IMR-90 (cell line): ENCODE data around the gene PDIA4. TPM values are rescaled to one million over a fixed set of nuclear protein-coding genes. Genes with fewer than 3 reads are reported as not detected.

Source experiments
- ATAC-seq: fragments of 200-7000 bp; cut with Tn5 transposase; 2 replicates; pipeline ENCODE4 v1.9.1; 2020; ENCODE audit warnings: low read depth, mild to moderate bottlenecking, moderate library complexity
- BruUV-seq: library from RNA; stranded (reverse); fragments of 400-500 nt; replicated peaks from 2 replicates; lab custom pipeline; 2021; lab: Mats Ljungman, UMichigan
- CTCF ChIA-PET: fragments of 300-600 bp; formaldehyde crosslinking; extraction: SDS; loops from one replicate; lab custom pipeline; 2021; ENCODE audit warnings: antibody characterized with exemption; lab: Yijun Ruan, JAX
- POLR2A ChIA-PET: fragments of 300-600 bp; sonication (Branson Sonifier 250); formaldehyde crosslinking; loops from one replicate; lab custom pipeline; 2022; ENCODE audit warnings: antibody characterized with exemption; ENCODE audit not compliant: unreplicated experiment; lab: Charles Lee
- DNase-seq: peaks from one replicate; pipeline ENCODE4 v3.0.0; 2013
- H2AFZ ChIP-seq: replicated peaks from 2 replicates; pipeline ENCODE3; 2013; ENCODE audit warnings: low read length, mild to moderate bottlenecking; ENCODE audit not compliant: poor library complexity
- H2AK5ac ChIP-seq: 2 replicates; pipeline ENCODE4 v1.6.1; 2013; ENCODE audit warnings: low read depth, low read length, inconsistent platforms
- H2AK9ac ChIP-seq: replicated peaks from 2 replicates; pipeline ENCODE3; 2013; ENCODE audit warnings: mild to moderate bottlenecking, low read depth, low read length, moderate library complexity; ENCODE audit not compliant: poor library complexity
- H2BK120ac ChIP-seq: 2 replicates; pipeline ENCODE4 v1.6.1; 2013; ENCODE audit warnings: low read depth, low read length, inconsistent platforms
- H2BK15ac ChIP-seq: 3 replicates; pipeline ENCODE4 v1.6.1; 2013; ENCODE audit warnings: low read depth, low read length, inconsistent platforms
- H2BK20ac ChIP-seq: 2 replicates; pipeline ENCODE4 v1.6.1; 2013; ENCODE audit warnings: low read depth, mild to moderate bottlenecking, inconsistent platforms, low read length, moderate library complexity
- H2BK5ac ChIP-seq: 2 replicates; pipeline ENCODE4 v1.6.1; 2013; ENCODE audit warnings: mild to moderate bottlenecking, low read depth, low read length, inconsistent platforms; ENCODE audit not compliant: poor library complexity, severe bottlenecking
- H3K14ac ChIP-seq: replicated peaks from 2 replicates; pipeline ENCODE4 v1.6.1; 2013; ENCODE audit warnings: low read depth, low read length, inconsistent platforms
- H3K18ac ChIP-seq: 2 replicates; pipeline ENCODE4 v1.6.1; 2013; ENCODE audit warnings: low read depth, low read length, control low read depth
- H3K23ac ChIP-seq: 2 replicates; pipeline ENCODE4 v1.6.1; 2013; ENCODE audit warnings: low read depth, low read length, inconsistent platforms
- H3K27ac ChIP-seq: 2 replicates; pipeline ENCODE4 v1.5.1; 2013; ENCODE audit warnings: mild to moderate bottlenecking, control low read depth, low read length; ENCODE audit not compliant: insufficient read depth
- H3K27me3 ChIP-seq: 2 replicates; pipeline ENCODE4 v1.6.1; 2013; ENCODE audit warnings: low read length; ENCODE audit not compliant: control insufficient read depth, insufficient read depth
- H3K36me3 ChIP-seq: 2 replicates; pipeline ENCODE4 v1.6.1; 2013; ENCODE audit warnings: low read length, mixed read lengths; ENCODE audit not compliant: control insufficient read depth, insufficient read depth
- H3K4ac ChIP-seq: 2 replicates; pipeline ENCODE4 v1.6.1; 2013; ENCODE audit warnings: low read depth, low read length, inconsistent platforms
- H3K4me1 ChIP-seq: 2 replicates; pipeline ENCODE4 v1.6.1; 2013; ENCODE audit warnings: low read length, mixed read lengths; ENCODE audit not compliant: control insufficient read depth, insufficient read depth
- H3K4me2 ChIP-seq: 2 replicates; pipeline ENCODE4 v1.6.1; 2013; ENCODE audit warnings: low read depth, mild to moderate bottlenecking, control low read depth, low read length, moderate library complexity
- H3K4me3 ChIP-seq: 2 replicates; pipeline ENCODE4 v1.5.1; 2013; ENCODE audit warnings: low read depth, mild to moderate bottlenecking, control low read depth, low read length, moderate library complexity; ENCODE audit not compliant: insufficient read depth
- H3K56ac ChIP-seq: 2 replicates; pipeline ENCODE4 v1.6.1; 2013; ENCODE audit warnings: low read length, inconsistent platforms; ENCODE audit not compliant: insufficient read depth; ENCODE audit errors: extremely low read depth
- H3K79me1 ChIP-seq, 2 experiments: 2 replicates each; pipeline ENCODE4 v1.6.1; 2013; ENCODE audit warnings: low read length in 2 of 2, inconsistent platforms in 1 of 2, low read depth in 1 of 2
- H3K9ac ChIP-seq: 2 replicates; pipeline ENCODE4 v1.6.1; 2013; ENCODE audit warnings: low read depth, low read length, control low read depth
- H3K9me1 ChIP-seq: 2 replicates; pipeline ENCODE4 v1.6.1; 2013; ENCODE audit warnings: low read length, inconsistent platforms; ENCODE audit not compliant: insufficient read depth
- H3K9me3 ChIP-seq: 2 replicates; pipeline ENCODE4 v1.6.1; 2013; ENCODE audit warnings: low read length; ENCODE audit not compliant: control insufficient read depth, insufficient read depth
- H4K20me1 ChIP-seq: 2 replicates; pipeline ENCODE4 v1.6.1; 2013; ENCODE audit warnings: low read length, inconsistent platforms; ENCODE audit not compliant: insufficient read depth
- H4K5ac ChIP-seq: 2 replicates; pipeline ENCODE4 v1.6.1; 2013; ENCODE audit warnings: mild to moderate bottlenecking, low read depth, low read length, control low read depth
- H4K8ac ChIP-seq, 2 experiments: 2 replicates each; pipeline ENCODE4 v1.6.1; 2013; ENCODE audit warnings: low read depth in 2 of 2, low read length in 2 of 2, control low read depth in 1 of 2, inconsistent platforms in 1 of 2
- H4K91ac ChIP-seq: 2 replicates; pipeline ENCODE4 v1.6.1; 2013; ENCODE audit warnings: low read depth, low read length, inconsistent platforms; ENCODE audit not compliant: insufficient read depth
- MAFK ChIP-seq: IDR thresholded peaks from 2 replicates; pipeline ENCODE4 v1.6.1; 2012; ENCODE audit warnings: low read depth, low read length, improper control_type of control experiment
- MAZ ChIP-seq: IDR thresholded peaks from 2 replicates; pipeline ENCODE4 v1.6.1; 2012; ENCODE audit warnings: low read depth, mild to moderate bottlenecking, low read length, improper control_type of control experiment, moderate library complexity, borderline replicate concordance
- MXI1 ChIP-seq: IDR thresholded peaks from 2 replicates; pipeline ENCODE4 v1.6.1; 2012; ENCODE audit warnings: low read depth, mild to moderate bottlenecking, low read length, moderate library complexity, borderline replicate concordance
- NFE2L2 ChIP-seq: fragments of 150-350 bp; IDR thresholded peaks from 2 replicates; pipeline ENCODE4 v1.6.1; 2016; ENCODE audit warnings: low read depth, mild to moderate bottlenecking, low read length
- RAD21 ChIP-seq: IDR thresholded peaks from 2 replicates; pipeline ENCODE4 v1.6.1; 2012; ENCODE audit warnings: low read length, improper control_type of control experiment
- SMC3 ChIP-seq: fragments of 150-350 bp; IDR thresholded peaks from 2 replicates; pipeline ENCODE4 v1.6.1; 2016; ENCODE audit warnings: low read depth, mild to moderate bottlenecking, antibody characterized with exemption, low read length, moderate library complexity
- WGBS, 2 experiments: methylation state at CpG; one replicate each; pipeline versions ENCODE4 v1.1.5 to v1.1.7; 2013; ENCODE audit warnings: missing lambda C conversion rate in 2 of 2; ENCODE audit not compliant: insufficient read length in 1 of 2; ENCODE audit errors: extremely low coverage in 2 of 2; 5-methylcytosine and 5-hydroxymethylcytosine counted together
- dilution Hi-C: fragments of 300-500 bp; cut with HindIII; formaldehyde crosslinking; loops from one replicate; pipeline ENCODE4 v1.14.3; 2018; ENCODE audit warnings: low sequenced_read_pairs; ENCODE audit not compliant: unreplicated experiment
- in situ Hi-C: fragments of 300-500 bp; cut with MboI; formaldehyde crosslinking; loops from 3 replicates; pipeline ENCODE4 v1.14.3; 2019; ENCODE audit warnings: low sequenced_read_pairs, inconsistent platforms, mixed read lengths
- intact Hi-C: fragments of 100-400 bp; cut with micrococcal nuclease; formaldehyde crosslinking; loops from 2 replicates; pipeline ENCODE4 v1.10.0; 2022
- polyA plus RNA-seq, 3 experiments: library from polyadenylated mRNA; depleted of rRNA; stranded (reverse); fragments of >200 nt; gene quantifications; 2 replicates each; pipeline ENCODE4 v1.2.3, GENCODE V29; 2012; ENCODE audit warnings: low replicate concordance in 1 of 3
- total RNA-seq: library from RNA; depleted of rRNA; stranded (reverse); fragments of >200 nt; gene quantifications from 2 replicates; pipeline ENCODE4 v1.2.3, GENCODE V29; 2012
- TF ChIP-seq, protein P1 (sequence below): fragments of 150-350 bp; IDR thresholded peaks from 2 replicates; pipeline ENCODE4 v1.6.1; 2016; ENCODE audit warnings: low read depth, mild to moderate bottlenecking, low read length, moderate library complexity, borderline replicate concordance
- TF ChIP-seq, protein P2 (sequence below): conservative IDR thresholded peaks from 2 replicates; pipeline ENCODE4 v1.5.1; 2012; ENCODE audit warnings: mild to moderate bottlenecking, low read depth, low read length, improper control_type of control experiment

The PDIA4 gene
- total and polyA plus RNA-seq, 2 of the 4 experiments (the other 2 are of a cell fraction) = 241 to 304 TPM

DNA sequence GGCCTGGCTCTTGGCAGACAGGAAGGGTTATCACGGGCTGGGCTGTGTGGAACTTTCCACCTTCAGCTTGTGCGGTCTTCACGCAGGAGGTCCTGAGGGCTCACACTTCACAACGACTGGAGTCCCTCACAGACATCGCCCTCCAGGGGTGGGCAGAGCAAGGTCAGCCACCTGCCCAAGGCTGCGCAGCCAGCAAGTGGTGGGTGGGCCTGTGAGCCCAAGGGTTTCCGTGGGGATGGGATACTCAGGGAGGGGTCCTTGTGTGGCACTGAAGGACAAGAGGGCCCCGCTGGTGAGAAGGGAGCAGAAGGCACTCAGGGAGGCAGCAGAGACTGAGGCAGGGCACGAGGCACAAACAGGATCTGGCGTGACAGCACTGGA lies 22.0 kb downstream of the PDIA4 start:
- no peak overlapping the region for H2AK9ac ChIP-seq
- H3K4me2 ChIP-seq = no peak overlapping the region
- no peak overlapping the region for H3K4me3 ChIP-seq
- H3K14ac ChIP-seq = no peak overlapping the region
- H3K79me1 ChIP-seq = peaks cover 0 to 14% of the 10 kb centered on the region in 2 experiments; a peak in 1 of 4 replicates
- H4K5ac ChIP-seq = no peak overlapping the region
- ChIA-PET CTCF (no interaction called here), POLR2A (no interaction called here)
- no peak overlapping the region for H3K9ac ChIP-seq
- H3K4me1 ChIP-seq = no peaks in the 10 kb centered on the region
- peaks cover 55% of the 10 kb centered on the region for H3K36me3 ChIP-seq
- DNase-seq (no peak), ATAC-seq (no peak)
- H2AFZ ChIP-seq = no peak overlapping the region
- no peak overlapping the region for H3K27ac ChIP-seq
- H3K27me3 ChIP-seq = no peaks in the 10 kb centered on the region
- 89% methylated on average over 3 of the region's 10 CpGs; no CpG with 5 or more reads in 1 of the 2 experiments for WGBS, 2 experiments
- no peaks in the 10 kb centered on the region for H3K9me1 ChIP-seq
- no peak overlapping the region for H3K18ac ChIP-seq
- no peaks in the 10 kb centered on the region for H3K9me3 ChIP-seq
- H4K20me1 ChIP-seq = no peaks in the 10 kb centered on the region; the same call in 1 of the 2 replicates
- TF ChIP-seq RAD21 (no peak), SMC3 (no peak), NFE2L2 (no peak), MAFK (no peak), MAZ (no peak), MXI1 (no peak)
- TF ChIP-seq, protein P1, sequence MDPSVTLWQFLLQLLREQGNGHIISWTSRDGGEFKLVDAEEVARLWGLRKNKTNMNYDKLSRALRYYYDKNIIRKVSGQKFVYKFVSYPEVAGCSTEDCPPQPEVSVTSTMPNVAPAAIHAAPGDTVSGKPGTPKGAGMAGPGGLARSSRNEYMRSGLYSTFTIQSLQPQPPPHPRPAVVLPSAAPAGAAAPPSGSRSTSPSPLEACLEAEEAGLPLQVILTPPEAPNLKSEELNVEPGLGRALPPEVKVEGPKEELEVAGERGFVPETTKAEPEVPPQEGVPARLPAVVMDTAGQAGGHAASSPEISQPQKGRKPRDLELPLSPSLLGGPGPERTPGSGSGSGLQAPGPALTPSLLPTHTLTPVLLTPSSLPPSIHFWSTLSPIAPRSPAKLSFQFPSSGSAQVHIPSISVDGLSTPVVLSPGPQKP = no peak
- TF ChIP-seq, protein P2, sequence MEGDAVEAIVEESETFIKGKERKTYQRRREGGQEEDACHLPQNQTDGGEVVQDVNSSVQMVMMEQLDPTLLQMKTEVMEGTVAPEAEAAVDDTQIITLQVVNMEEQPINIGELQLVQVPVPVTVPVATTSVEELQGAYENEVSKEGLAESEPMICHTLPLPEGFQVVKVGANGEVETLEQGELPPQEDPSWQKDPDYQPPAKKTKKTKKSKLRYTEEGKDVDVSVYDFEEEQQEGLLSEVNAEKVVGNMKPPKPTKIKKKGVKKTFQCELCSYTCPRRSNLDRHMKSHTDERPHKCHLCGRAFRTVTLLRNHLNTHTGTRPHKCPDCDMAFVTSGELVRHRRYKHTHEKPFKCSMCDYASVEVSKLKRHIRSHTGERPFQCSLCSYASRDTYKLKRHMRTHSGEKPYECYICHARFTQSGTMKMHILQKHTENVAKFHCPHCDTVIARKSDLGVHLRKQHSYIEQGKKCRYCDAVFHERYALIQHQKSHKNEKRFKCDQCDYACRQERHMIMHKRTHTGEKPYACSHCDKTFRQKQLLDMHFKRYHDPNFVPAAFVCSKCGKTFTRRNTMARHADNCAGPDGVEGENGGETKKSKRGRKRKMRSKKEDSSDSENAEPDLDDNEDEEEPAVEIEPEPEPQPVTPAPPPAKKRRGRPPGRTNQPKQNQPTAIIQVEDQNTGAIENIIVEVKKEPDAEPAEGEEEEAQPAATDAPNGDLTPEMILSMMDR = no peak
- in situ Hi-C loops (no loop called here), intact Hi-C loops (no loop called here), dilution Hi-C loops (no loop called here)
- no peak overlapping the region for H4K91ac ChIP-seq
- H2BK20ac ChIP-seq = no peak overlapping the region
- no peak overlapping the region for H2BK15ac ChIP-seq
- H3K4ac ChIP-seq = no peak overlapping the region
- H3K23ac ChIP-seq = no peak overlapping the region
- H2BK5ac ChIP-seq = no peak overlapping the region
- no peak overlapping the region for H2AK5ac ChIP-seq
- no peak overlapping the region for H4K8ac ChIP-seq
- no peak overlapping the region for H2BK120ac ChIP-seq
- H3K56ac ChIP-seq = no peak overlapping the region
- no TSS peak for BruUV-seq
